A549 (cell line): ENCODE measurements around the gene MX2.

Experiments used
- BHLHE40 ChIP-seq: IDR thresholded peaks from 2 replicates; pipeline ENCODE4 v1.6.1; 2012; ENCODE audit warnings: low read depth, low read length, inconsistent platforms
- EP300 ChIP-seq, 2 experiments: fragments of >200 bp; sonication (Bioruptor Twin); formaldehyde crosslinking; IDR thresholded peaks; 2 replicates in 1 of 2; 3 replicates in 1 of 2; pipeline ENCODE4 v1.6.1; 2016 to 2017
- KDM5A ChIP-seq: fragments of 200-600 bp; sonication (generic); IDR thresholded peaks from 2 replicates; pipeline ENCODE4 v1.6.1; 2016; ENCODE audit warnings: antibody characterized with exemption, mild to moderate bottlenecking
- MAFK ChIP-seq: fragments of 450-650 bp; IDR thresholded peaks from 2 replicates; pipeline ENCODE4 v1.6.1; 2014; ENCODE audit not compliant: partially characterized antibody
- NPAS2 ChIP-seq: fragments of 250-450 bp; sonication (Bioruptor Pico); IDR thresholded peaks from 2 replicates; pipeline ENCODE4 v1.8.0; 2022; ENCODE audit warnings: mild to moderate bottlenecking, moderate library complexity, borderline replicate concordance
- POLR2A ChIP-seq: IDR thresholded peaks from 2 replicates; pipeline ENCODE4 v1.6.1; 2012; ENCODE audit warnings: mild to moderate bottlenecking, low read length
- TF ChIP-seq, protein P1 (sequence below): fragments of >200 bp; sonication (Bioruptor Twin); formaldehyde crosslinking; IDR thresholded peaks from 3 replicates; pipeline ENCODE4 v1.5.1; 2016
- TF ChIP-seq, protein P2 (sequence below): fragments of 200-600 bp; sonication (generic); IDR thresholded peaks from 2 replicates; pipeline ENCODE4 v1.6.1; 2016; ENCODE audit warnings: antibody characterized with exemption, mild to moderate bottlenecking, moderate library complexity
- TF ChIP-seq, protein P3 (sequence below): fragments of 250-450 bp; sonication (Bioruptor Pico); IDR thresholded peaks from 2 replicates; pipeline ENCODE4 v1.5.0; 2021; ENCODE audit warnings: mild to moderate bottlenecking, moderate library complexity, borderline replicate concordance

DNA sequence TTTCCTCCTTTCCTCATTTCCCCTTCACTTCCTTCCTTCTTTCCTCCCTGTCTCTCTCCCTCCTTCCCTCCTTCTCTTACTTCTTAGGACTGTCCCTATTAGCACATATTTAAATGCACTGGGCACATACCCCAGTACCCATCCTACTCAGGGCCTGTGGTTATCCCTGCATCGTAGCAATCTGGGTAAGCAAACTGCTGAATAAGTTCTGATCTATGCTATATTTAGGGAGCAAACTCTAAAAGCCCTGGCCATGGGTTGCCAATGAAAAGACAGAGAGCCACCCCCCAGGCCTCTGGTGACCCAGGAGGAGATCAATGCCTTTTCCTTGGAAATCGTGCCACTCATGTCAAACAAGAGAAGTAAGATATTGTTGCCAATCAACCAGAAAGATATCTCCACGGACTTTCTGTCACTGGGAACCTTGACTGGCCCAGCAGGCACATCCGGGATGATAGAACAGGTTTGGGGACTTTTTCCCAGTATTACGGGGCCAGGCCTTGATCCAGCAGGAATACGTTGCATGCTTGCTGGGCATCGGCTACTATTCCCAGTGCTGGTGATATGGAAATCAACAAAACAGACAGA lies 39.8 kb upstream of the MX2 start:
- TF ChIP-seq EP300 (IDR thresholded peaks at IDR 0.05) (no peak), NPAS2 (CRISPR knock-in tag) (no peak), POLR2A (no peak), KDM5A (no peak), MAFK (no peak), BHLHE40 (no peak)
- TF ChIP-seq, protein P1, sequence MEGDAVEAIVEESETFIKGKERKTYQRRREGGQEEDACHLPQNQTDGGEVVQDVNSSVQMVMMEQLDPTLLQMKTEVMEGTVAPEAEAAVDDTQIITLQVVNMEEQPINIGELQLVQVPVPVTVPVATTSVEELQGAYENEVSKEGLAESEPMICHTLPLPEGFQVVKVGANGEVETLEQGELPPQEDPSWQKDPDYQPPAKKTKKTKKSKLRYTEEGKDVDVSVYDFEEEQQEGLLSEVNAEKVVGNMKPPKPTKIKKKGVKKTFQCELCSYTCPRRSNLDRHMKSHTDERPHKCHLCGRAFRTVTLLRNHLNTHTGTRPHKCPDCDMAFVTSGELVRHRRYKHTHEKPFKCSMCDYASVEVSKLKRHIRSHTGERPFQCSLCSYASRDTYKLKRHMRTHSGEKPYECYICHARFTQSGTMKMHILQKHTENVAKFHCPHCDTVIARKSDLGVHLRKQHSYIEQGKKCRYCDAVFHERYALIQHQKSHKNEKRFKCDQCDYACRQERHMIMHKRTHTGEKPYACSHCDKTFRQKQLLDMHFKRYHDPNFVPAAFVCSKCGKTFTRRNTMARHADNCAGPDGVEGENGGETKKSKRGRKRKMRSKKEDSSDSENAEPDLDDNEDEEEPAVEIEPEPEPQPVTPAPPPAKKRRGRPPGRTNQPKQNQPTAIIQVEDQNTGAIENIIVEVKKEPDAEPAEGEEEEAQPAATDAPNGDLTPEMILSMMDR, result no peak
- TF ChIP-seq, protein P2, sequence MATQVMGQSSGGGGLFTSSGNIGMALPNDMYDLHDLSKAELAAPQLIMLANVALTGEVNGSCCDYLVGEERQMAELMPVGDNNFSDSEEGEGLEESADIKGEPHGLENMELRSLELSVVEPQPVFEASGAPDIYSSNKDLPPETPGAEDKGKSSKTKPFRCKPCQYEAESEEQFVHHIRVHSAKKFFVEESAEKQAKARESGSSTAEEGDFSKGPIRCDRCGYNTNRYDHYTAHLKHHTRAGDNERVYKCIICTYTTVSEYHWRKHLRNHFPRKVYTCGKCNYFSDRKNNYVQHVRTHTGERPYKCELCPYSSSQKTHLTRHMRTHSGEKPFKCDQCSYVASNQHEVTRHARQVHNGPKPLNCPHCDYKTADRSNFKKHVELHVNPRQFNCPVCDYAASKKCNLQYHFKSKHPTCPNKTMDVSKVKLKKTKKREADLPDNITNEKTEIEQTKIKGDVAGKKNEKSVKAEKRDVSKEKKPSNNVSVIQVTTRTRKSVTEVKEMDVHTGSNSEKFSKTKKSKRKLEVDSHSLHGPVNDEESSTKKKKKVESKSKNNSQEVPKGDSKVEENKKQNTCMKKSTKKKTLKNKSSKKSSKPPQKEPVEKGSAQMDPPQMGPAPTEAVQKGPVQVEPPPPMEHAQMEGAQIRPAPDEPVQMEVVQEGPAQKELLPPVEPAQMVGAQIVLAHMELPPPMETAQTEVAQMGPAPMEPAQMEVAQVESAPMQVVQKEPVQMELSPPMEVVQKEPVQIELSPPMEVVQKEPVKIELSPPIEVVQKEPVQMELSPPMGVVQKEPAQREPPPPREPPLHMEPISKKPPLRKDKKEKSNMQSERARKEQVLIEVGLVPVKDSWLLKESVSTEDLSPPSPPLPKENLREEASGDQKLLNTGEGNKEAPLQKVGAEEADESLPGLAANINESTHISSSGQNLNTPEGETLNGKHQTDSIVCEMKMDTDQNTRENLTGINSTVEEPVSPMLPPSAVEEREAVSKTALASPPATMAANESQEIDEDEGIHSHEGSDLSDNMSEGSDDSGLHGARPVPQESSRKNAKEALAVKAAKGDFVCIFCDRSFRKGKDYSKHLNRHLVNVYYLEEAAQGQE, result no peak
- TF ChIP-seq, protein P3, sequence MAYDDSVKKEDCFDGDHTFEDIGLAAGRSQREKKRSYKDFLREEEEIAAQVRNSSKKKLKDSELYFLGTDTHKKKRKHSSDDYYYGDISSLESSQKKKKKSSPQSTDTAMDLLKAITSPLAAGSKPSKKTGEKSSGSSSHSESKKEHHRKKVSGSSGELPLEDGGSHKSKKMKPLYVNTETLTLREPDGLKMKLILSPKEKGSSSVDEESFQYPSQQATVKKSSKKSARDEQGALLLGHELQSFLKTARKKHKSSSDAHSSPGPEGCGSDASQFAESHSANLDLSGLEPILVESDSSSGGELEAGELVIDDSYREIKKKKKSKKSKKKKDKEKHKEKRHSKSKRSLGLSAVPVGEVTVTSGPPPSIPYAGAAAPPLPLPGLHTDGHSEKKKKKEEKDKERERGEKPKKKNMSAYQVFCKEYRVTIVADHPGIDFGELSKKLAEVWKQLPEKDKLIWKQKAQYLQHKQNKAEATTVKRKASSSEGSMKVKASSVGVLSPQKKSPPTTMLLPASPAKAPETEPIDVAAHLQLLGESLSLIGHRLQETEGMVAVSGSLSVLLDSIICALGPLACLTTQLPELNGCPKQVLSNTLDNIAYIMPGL (CRISPR knock-in tag), result no peak
